PC-9 (cell line): Measurements from ENCODE around the gene RPL41. TPM values are rescaled to one million over a fixed set of nuclear protein-coding genes. Genes with fewer than 3 reads are reported as not detected.

Source experiments
- BruUV-seq: library from RNA; stranded (reverse); fragments of 400-500 nt; replicated peaks from 2 replicates; lab custom pipeline; 2021; lab: Mats Ljungman, UMichigan
- CTCF ChIA-PET: fragments of 300-600 bp; sonication (Branson Sonifier 250); formaldehyde crosslinking; loops from one replicate; lab custom pipeline; 2022; ENCODE audit warnings: antibody characterized with exemption; lab: Charles Lee
- POLR2A ChIA-PET: fragments of 300-600 bp; sonication (Branson Sonifier 250); formaldehyde crosslinking; loops from one replicate; lab custom pipeline; 2022; ENCODE audit warnings: antibody characterized with exemption; ENCODE audit not compliant: unreplicated experiment; lab: Charles Lee
- DNase-seq, 2 experiments: peaks; one replicate each; pipeline versions ENCODE4 v3.0.0 to v3.0.0-alpha.2; 2015 to 2022; ENCODE audit warnings: mixed read lengths in 1 of 2
- H2AFZ ChIP-seq: fragments of 200-600 bp; sonication (generic); 2 replicates; pipeline ENCODE4 v1.8.1; 2017; ENCODE audit warnings: antibody characterized with exemption
- H3F3A ChIP-seq: fragments of 200-600 bp; sonication (generic); 2 replicates; pipeline ENCODE4 v1.8.1; 2017; ENCODE audit warnings: antibody characterized with exemption, mild to moderate bottlenecking, low read depth; ENCODE audit not compliant: insufficient read depth
- H3K27ac ChIP-seq: fragments of 200-600 bp; sonication (generic); 2 replicates; pipeline ENCODE4 v1.6.1; 2016; ENCODE audit warnings: mixed run types
- H3K27me3 ChIP-seq: fragments of 200-600 bp; sonication (generic); 2 replicates; pipeline ENCODE4 v1.6.1; 2016; ENCODE audit warnings: low read depth, mixed run types; ENCODE audit not compliant: insufficient read depth
- H3K36me3 ChIP-seq: fragments of 200-600 bp; sonication (generic); 2 replicates; pipeline ENCODE4 v1.6.1; 2016; ENCODE audit warnings: low read depth, mixed run types
- H3K4me1 ChIP-seq: fragments of 200-600 bp; sonication (generic); replicated peaks from 2 replicates; pipeline ENCODE4 v1.6.1; 2016; ENCODE audit warnings: mixed run types; ENCODE audit not compliant: insufficient read depth
- H3K4me2 ChIP-seq: fragments of 200-600 bp; sonication (generic); 2 replicates; pipeline ENCODE4 v1.6.1; 2017; ENCODE audit warnings: mixed run types
- H3K4me3 ChIP-seq: fragments of 200-600 bp; sonication (generic); 2 replicates; pipeline ENCODE4 v1.6.1; 2016; ENCODE audit warnings: mixed run types
- H3K79me2 ChIP-seq: fragments of 200-600 bp; sonication (generic); 2 replicates; pipeline ENCODE4 v1.6.1; 2017; ENCODE audit warnings: low read depth, mixed run types
- H3K9me2 ChIP-seq: fragments of 200-600 bp; sonication (generic); 2 replicates; pipeline ENCODE4 v1.8.1; 2017; ENCODE audit warnings: mild to moderate bottlenecking; ENCODE audit not compliant: insufficient read depth
- H3K9me3 ChIP-seq: fragments of 200-600 bp; sonication (generic); 2 replicates; pipeline ENCODE4 v1.8.1; 2016; ENCODE audit warnings: low read depth; ENCODE audit not compliant: insufficient read depth
- H4K20me1 ChIP-seq: fragments of 200-600 bp; sonication (generic); 2 replicates; pipeline ENCODE4 v1.8.1; 2017; ENCODE audit not compliant: insufficient read depth
- EZH2 ChIP-seq: fragments of 200-600 bp; sonication (generic); IDR thresholded peaks from 2 replicates; pipeline ENCODE4 v1.8.0; 2017; ENCODE audit warnings: antibody characterized with exemption, low read depth
- intact Hi-C: fragments of 100-400 bp; cut with micrococcal nuclease; formaldehyde crosslinking; loops from one replicate; pipeline ENCODE4 v1.10.0; 2022; ENCODE audit not compliant: unreplicated experiment
- total RNA-seq: library from RNA; stranded (reverse); gene quantifications from 2 replicates; pipeline ENCODE4 v1.2.3, GENCODE V29; 2021
- TF ChIP-seq, protein P1 (sequence below): fragments of 200-600 bp; sonication (generic); conservative IDR thresholded peaks from 2 replicates; pipeline ENCODE4 v1.6.1; 2017; ENCODE audit warnings: mixed run types, antibody characterized with exemption, mild to moderate bottlenecking, moderate library complexity

RPL41 gene
- total RNA-seq, 1 experiment from 2014 or later: 3,423 TPM

DNA sequence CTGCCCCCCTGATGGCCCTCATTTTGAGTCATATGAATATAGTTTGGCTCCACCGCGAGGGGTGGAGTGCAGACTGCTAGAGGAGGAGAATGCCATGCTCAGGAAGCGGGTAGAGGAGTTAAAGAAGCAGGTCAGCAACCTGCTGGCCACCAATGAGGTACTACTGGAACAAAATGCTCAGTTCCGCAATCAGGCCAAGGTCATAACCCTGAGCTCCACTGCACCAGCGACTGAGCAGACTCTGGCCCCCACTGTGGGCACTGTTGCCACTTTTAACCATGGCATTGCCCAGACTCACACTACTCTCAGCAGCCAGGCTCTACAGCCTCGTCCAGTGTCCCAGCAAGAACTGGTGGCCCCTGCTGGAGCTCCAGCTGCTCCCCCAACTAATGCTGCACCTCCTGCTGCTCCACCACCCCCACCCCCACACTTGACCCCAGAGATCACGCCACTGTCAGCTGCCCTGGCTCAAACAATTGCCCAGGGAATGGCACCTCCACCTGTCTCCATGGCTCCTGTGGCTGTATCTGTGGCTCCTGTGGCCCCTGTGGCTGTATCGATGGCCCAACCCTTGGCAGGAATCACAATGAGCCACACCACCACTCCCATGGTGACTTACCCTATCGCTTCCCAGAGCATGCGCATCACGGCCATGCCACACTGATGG lies 4.9 kb downstream of the RPL41 start:
- ChIA-PET CTCF (no interaction called here), POLR2A (no interaction called here)
- no peaks in the 10 kb centered on the region for H3K9me3 ChIP-seq
- intact Hi-C loops: no loop called here
- H3K27me3 ChIP-seq: no peaks in the 10 kb centered on the region
- H3K79me2 ChIP-seq: peaks cover 19% of the 10 kb centered on the region
- no peak overlapping the region for H3K4me3 ChIP-seq
- no peaks in the 10 kb centered on the region for H3K9me2 ChIP-seq
- H3K4me1 ChIP-seq: peaks cover 20% of the 10 kb centered on the region
- no TSS peak for BruUV-seq
- no peak overlapping the region for H3K27ac ChIP-seq
- DNase-seq: peak in 1 of 2 experiments; percentile 0
- no peak overlapping the region for H3K4me2 ChIP-seq
- no peak for TF ChIP-seq EZH2
- TF ChIP-seq, protein P1, sequence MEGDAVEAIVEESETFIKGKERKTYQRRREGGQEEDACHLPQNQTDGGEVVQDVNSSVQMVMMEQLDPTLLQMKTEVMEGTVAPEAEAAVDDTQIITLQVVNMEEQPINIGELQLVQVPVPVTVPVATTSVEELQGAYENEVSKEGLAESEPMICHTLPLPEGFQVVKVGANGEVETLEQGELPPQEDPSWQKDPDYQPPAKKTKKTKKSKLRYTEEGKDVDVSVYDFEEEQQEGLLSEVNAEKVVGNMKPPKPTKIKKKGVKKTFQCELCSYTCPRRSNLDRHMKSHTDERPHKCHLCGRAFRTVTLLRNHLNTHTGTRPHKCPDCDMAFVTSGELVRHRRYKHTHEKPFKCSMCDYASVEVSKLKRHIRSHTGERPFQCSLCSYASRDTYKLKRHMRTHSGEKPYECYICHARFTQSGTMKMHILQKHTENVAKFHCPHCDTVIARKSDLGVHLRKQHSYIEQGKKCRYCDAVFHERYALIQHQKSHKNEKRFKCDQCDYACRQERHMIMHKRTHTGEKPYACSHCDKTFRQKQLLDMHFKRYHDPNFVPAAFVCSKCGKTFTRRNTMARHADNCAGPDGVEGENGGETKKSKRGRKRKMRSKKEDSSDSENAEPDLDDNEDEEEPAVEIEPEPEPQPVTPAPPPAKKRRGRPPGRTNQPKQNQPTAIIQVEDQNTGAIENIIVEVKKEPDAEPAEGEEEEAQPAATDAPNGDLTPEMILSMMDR: no peak
- peaks cover 30% of the 10 kb centered on the region for H3F3A ChIP-seq
- no peaks in the 10 kb centered on the region for H4K20me1 ChIP-seq
- no peak overlapping the region for H2AFZ ChIP-seq
- peaks cover 6% of the 10 kb centered on the region; the same call in 1 of the 2 replicates for H3K36me3 ChIP-seq

DNA sequence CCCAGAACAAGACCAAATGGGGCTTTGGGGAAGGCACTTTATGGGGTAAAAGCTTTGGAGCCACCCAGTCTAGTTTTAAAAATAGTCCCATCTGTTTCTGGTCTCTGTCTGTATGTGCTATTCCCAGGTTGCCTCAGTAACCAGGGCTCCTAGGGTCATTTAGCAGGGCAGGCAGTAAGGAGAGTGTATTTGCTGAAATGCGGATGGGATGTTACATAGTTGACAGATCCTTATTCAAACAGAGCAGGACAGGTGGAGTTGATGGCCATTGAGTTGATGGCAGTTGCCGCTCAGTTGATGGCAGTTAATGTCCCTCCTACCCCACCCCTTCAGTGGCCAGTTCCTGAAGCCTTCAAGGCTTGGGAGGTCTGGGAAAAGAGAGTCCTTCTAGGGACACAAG lies 6.2 kb downstream of the RPL41 start:
- Histone ChIP-seq H3K9me2 (no peaks in the 10 kb centered on the region), H3K4me1 (peaks cover 33% of the 10 kb centered on the region), H3K4me2 (no peak overlapping the region), H3K4me3 (no peak overlapping the region), H4K20me1 (no peaks in the 10 kb centered on the region), H3K27ac (no peak overlapping the region), H3F3A (peaks cover 31% of the 10 kb centered on the region), H3K27me3 (no peaks in the 10 kb centered on the region), H3K9me3 (no peaks in the 10 kb centered on the region), H3K79me2 (peaks cover 8% of the 10 kb centered on the region; the same call in 1 of the 2 replicates), H2AFZ (no peak overlapping the region), H3K36me3 (no peaks in the 10 kb centered on the region)
- CTCF ChIA-PET: interaction anchor here (0.6 kb wide), 2 partner anchors 34 to 66 kb away, joined by 3 to 5 read pairs; no protein-coding TSS in a partner anchor
- no peak for TF ChIP-seq EZH2
- TF ChIP-seq, protein P1: no peak
- intact Hi-C loops: no loop called here
- no TSS peak for BruUV-seq
- peak in 1 of 2 experiments; percentile 21 for DNase-seq
- POLR2A ChIA-PET: no interaction called here

DNA sequence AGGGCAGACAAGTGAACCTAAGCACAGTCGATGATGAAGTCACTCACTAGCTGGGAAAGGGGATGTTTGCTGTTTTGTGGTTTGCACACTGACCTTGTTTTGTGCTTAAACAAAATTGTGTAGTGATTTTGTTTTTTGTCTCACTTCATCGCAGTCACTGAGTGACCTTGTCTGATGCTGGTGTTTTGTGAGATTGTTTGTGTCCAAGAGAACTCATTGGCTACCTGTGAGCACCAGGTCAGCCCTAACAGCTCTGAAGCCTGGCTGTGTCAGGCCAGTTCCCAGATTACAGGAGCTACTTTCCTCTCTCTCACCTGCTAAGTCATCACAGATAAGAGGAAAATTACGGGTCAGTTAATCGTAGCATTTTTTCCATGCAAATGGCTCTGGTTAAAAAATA lies 7.7 kb downstream of the RPL41 start:
- Histone ChIP-seq H2AFZ (no peak overlapping the region), H3F3A (peaks cover 22% of the 10 kb centered on the region), H3K36me3 (no peaks in the 10 kb centered on the region), H3K9me2 (no peaks in the 10 kb centered on the region), H3K27me3 (no peaks in the 10 kb centered on the region), H3K4me3 (no peak overlapping the region), H3K79me2 (peaks cover 1% of the 10 kb centered on the region; the same call in 1 of the 2 replicates), H3K4me1 (peaks cover 28% of the 10 kb centered on the region), H3K9me3 (no peaks in the 10 kb centered on the region), H3K4me2 (no peak overlapping the region), H4K20me1 (no peaks in the 10 kb centered on the region), H3K27ac (no peak overlapping the region)
- CTCF ChIA-PET: no interaction called here
- POLR2A ChIA-PET: no interaction called here
- peak in 1 of 2 experiments; percentile 30 for DNase-seq
- BruUV-seq: no TSS peak
- intact Hi-C loops: no loop called here
- TF ChIP-seq, protein P1: no peak
- TF ChIP-seq EZH2: no peak
